H1 (cell line): ENCODE data around the gene VRK3. TPM values are rescaled to one million over a fixed set of nuclear protein-coding genes. Genes with fewer than 3 reads are reported as not detected.

Source experiments
- SAP30 ChIP-seq: fragments of 300-600 bp; sonication (generic); IDR thresholded peaks from 2 replicates; pipeline ENCODE4 v1.7.1; 2012; ENCODE audit warnings: low read length, moderate library complexity, mild to moderate bottlenecking, inconsistent platforms; ENCODE audit not compliant: insufficient read depth, insufficient replicate concordance
- polyA plus RNA-seq, 7 experiments: library from polyadenylated mRNA; depleted of rRNA in 3 of 7; stranded (reverse) in 5 of 7; unstranded in 2 of 7; fragments of >200 nt in 5 of 7; fragments of 200-250 nt in 2 of 7; gene quantifications; 1 replicate in 5 of 7; 2 replicates in 1 of 7; 4 replicates in 1 of 7; pipeline versions ENCODE4 v1.2.1 to v1.2.3, GENCODE V29; 2011 to 2013; ENCODE audit warnings: missing spikeins in 2 of 7, mixed read lengths in 2 of 7
- total RNA-seq: library from RNA; stranded (reverse); fragmentation: NEBNext Ultra II Directional; extraction: Animal tissue kit (Norgen Biotek cat#: 25700); gene quantifications from 2 replicates; pipeline ENCODE4 v1.2.1, GENCODE V29; 2021

Gene VRK3
- total and polyA plus RNA-seq, 2 of the 8 experiments (the other 6 are each of a cell fraction or from before 2014, with no cell fraction given) = 21.3 to 36.1 TPM

DNA sequence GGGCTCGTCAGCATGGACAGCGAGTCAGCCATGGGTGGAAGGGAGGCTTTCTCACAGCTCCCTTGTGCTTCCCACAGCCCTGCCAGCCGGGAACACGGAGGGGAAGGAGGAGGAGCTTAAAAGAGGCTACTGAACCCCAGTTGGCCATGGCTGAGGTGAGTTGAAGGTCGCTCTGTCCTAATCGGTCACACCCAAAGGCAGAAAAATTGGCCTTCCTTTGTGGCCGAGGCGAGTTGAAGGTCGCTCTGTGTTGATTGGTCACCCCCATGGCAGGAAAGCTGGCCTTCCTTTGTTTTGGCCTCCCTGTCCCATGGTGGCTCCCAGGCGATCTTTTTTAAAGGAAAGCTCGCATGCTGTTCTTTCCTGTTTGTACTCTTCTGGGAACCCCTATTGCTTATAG is 5.8 kb upstream of the VRK3 start (continued):
- TF ChIP-seq SAP30 = no peak
- TF ChIP-seq, all 59 proteins: peak for 0
